Adrenal gland (tissue), 12 donors: Measurements from ENCODE around the gene LFNG. TPM values are rescaled to one million over a fixed set of nuclear protein-coding genes. Genes with fewer than 3 reads are reported as not detected.
A peak's percentile ranks its signal among the peaks of the same experiment; 100 is the strongest.

ENCODE experiments used
- DNase-seq, 7 donors: peaks; one replicate each; pipeline ENCODE4 v3.0.0-alpha.2; 2019 to 2020
- H3K27ac ChIP-seq, 5 donors: fragments of 200-600 bp; sonication (generic) in 4 of 5; 1 replicate in 3 of 5; 2 replicates in 2 of 5; pipeline versions ENCODE4 v1.5.1 to v1.8.0; 2016 to 2020; ENCODE audit warnings: mild to moderate bottlenecking in 1 of 5
- H3K27me3 ChIP-seq: fragments of 200-600 bp; 2 replicates; pipeline ENCODE4 v1.8.0; 2021
- H3K36me3 ChIP-seq, 2 donors: fragments of 200-600 bp; replicated peaks in 1 of 2; 1 replicate in 1 of 2; 2 replicates in 1 of 2; pipeline versions ENCODE4 v1.5.1 to v1.8.0; 2018 to 2022
- H3K4me1 ChIP-seq, 2 donors: fragments of 200-600 bp; replicated peaks in 1 of 2; 1 replicate in 1 of 2; 2 replicates in 1 of 2; pipeline versions ENCODE4 v1.5.1 to v1.8.0; 2018 to 2021
- H3K4me3 ChIP-seq, 4 donors: fragments of 200-600 bp; sonication (generic) in 3 of 4; one replicate each; pipeline ENCODE4 v1.5.1; 2016 to 2018
- H3K9me3 ChIP-seq, 3 donors: fragments of 200-600 bp; sonication (generic) in 1 of 3; replicated peaks in 1 of 3; 1 replicate in 2 of 3; 2 replicates in 1 of 3; pipeline versions ENCODE4 v1.5.1 to v1.8.0; 2016 to 2021
- CTCF ChIP-seq, 6 experiments: fragments of 450-650 bp in 4 of 6; fragments of 200-600 bp in 2 of 6; sonication (generic) in 1 of 6; IDR thresholded peaks; 1 replicate in 5 of 6; 2 replicates in 1 of 6; pipeline versions ENCODE4 v1.5.1 to v1.8.0; 2016 to 2021; ENCODE audit warnings: antibody characterized with exemption in 6 of 6, mild to moderate bottlenecking in 2 of 6, moderate library complexity in 1 of 6
- POLR2A ChIP-seq, 2 donors: fragments of 450-650 bp; IDR thresholded peaks; one replicate each; pipeline ENCODE4 v1.6.1; 2017; ENCODE audit warnings: antibody characterized with exemption in 2 of 2, mild to moderate bottlenecking in 2 of 2, moderate library complexity in 1 of 2
- WGBS, 4 donors: extraction: QIAGEN DNeasy Blood & Tissue Kit in 2 of 4; methylation state at CpG; one replicate each; pipeline versions ENCODE4 v1.1.5 to v1.1.7; 2013 to 2017; 5-methylcytosine and 5-hydroxymethylcytosine counted together
- intact Hi-C, 2 donors: fragments of 100-400 bp; cut with DNase I; formaldehyde crosslinking; loops; one replicate each; pipeline versions ENCODE4 v1.14.1 to v1.15.0; 2022 to 2023
- polyA plus RNA-seq, 3 donors: library from polyadenylated mRNA; stranded (reverse); fragments of 200-250 nt in 2 of 3; fragments of 350-450 nt in 1 of 3; fragmentation: Illumina TruSeq in 1 of 3; extraction: RNeasy Lipid Tissue Mini Kit (QIAGEN cat#74804) in 1 of 3; gene quantifications; one replicate each; pipeline ENCODE4 v1.2.3, GENCODE V29; 2013 to 2014
- total RNA-seq, 9 donors: library from RNA; depleted of rRNA in 4 of 9; stranded (reverse); fragments of >200 nt in 4 of 9; fragments of 120-200 nt in 1 of 9; fragmentation: NEBNext Ultra II Directional in 1 of 9; extraction: Animal tissue kit (Norgen Biotek cat#: 25700) in 1 of 9; gene quantifications; one replicate each; pipeline versions ENCODE4 v1.1.0 to v1.2.4, GENCODE V29; 2013 to 2023
- donor health status: healthy with polysubstance abuse.
- donor health status: Bipolar disorder and iron deficiency.
- donor health status: DM: yes; HTN: yes; CAD: no.
- donor health status: DM: no; HTN: no; CAD: no.
- donor health status: DM: no; HTN: no; CAD: no.
- donor health status: DM: yes; HTN: yes; CAD: no.

The LFNG gene
- total and polyA plus RNA-seq, 12 donors, result 1.4 to 26.1 (median 14.2) TPM

DNA sequence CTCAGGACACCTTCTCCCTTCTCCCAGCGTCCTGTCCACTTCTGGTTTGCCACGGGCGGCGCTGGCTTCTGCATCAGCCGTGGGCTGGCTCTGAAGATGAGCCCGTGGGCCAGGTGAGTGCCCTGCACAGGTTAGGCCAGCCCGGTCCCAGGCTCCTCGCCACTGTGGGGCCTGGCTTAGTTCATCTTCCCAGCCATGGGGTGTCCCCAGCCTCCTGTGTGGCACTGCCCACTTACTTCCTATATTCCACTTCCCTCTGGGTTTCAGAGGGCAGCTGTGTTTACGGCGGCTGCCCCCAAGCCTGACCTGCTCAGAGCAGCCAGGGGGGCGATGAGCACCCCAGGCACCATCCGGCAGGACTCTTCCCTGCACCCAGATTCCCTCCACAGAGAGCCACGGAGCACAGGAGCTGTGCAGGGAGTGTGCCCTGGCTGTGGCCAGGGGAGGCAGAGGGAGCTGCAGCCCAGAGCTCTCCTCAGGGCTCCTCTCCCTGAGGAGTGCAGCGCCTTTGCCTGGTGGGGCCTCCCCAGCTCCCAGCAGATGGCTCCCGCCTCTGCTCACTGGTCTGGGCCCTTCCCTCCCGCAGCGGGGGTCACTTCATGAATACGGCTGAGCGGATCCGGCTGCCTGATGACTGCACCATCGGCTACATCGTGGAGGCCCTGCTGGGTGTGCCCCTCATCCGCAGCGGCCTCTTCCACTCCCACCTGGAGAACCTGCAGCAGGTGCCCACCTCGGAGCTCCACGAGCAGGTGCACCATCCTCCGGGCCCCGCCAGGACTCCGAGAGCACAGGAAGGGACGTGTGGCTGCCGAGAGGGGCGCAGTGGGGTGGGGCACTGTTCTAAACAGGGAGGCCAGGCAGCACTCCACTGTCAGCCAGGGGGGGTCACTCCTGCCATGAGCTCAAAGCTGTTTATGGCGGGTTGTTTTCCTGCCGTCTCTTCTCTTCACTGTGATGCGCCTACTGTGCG lies 6.4 kb downstream of the LFNG start:
- Histone ChIP-seq H3K27ac (no peak overlapping the region), H3K4me1 (peaks cover 58 to 81% of the 10 kb centered on the region in 2 donors), H3K9me3 (no peaks in the 10 kb centered on the region), H3K27me3 (no peaks in the 10 kb centered on the region), H3K36me3 (peaks cover 0 to 23% of the 10 kb centered on the region in 2 donors), H3K4me3 (no peak overlapping the region)
- no peak for DNase-seq
- TF ChIP-seq CTCF (IDR thresholded peaks at IDR 0.05), result no peak
- TF ChIP-seq POLR2A (IDR thresholded peaks at IDR 0.05), result no peak
- intact Hi-C loops, result no loop called here
- WGBS, 4 donors, result 85 to 93% (median 89%) methylated on average over 17 to 36 of the region's 36 CpGs

DNA sequence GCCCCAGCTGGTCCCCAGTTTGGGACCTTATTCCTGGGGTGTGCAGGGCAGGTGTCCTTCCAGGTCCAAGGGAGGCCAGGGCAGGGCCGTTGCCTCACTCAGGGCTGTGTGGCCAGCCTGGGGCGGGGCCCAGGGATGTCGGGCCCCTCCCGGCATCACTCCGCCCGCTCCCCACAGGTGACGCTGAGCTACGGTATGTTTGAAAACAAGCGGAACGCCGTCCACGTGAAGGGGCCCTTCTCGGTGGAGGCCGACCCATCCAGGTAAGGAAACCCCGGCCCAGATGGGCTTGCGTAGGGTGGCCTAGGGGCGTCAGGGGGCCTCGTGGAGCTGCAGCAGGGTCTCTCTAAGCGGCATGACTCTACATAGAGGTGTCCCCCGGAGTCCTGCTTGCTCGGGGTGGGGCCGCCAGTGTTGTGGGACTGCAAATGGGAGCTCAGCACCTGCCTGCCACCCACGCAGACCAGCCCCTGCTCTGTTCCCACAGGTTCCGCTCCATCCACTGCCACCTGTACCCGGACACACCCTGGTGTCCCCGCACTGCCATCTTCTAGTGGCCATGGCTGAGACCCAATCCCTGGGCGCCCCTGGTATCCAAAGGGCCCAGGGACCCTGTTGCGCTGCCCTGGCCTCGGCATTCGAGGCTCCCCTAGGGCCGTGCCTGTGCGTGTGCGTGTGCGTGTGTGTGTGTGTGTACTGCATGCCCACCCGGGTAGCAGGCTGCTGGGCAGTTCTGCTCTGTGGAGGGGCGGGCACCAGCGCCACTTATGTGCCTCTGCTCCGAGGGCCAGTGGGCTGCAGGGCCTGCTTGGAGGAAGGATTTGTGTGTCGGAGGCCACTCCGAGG lies 7.3 kb downstream of the LFNG start:
- no peak overlapping the region for H3K27ac ChIP-seq
- peaks cover 0 to 23% of the 10 kb centered on the region in 2 donors for H3K36me3 ChIP-seq
- H3K4me1 ChIP-seq, result peaks cover 58 to 76% of the 10 kb centered on the region in 2 donors
- H3K9me3 ChIP-seq, result no peaks in the 10 kb centered on the region
- no peak overlapping the region for H3K4me3 ChIP-seq
- TF ChIP-seq CTCF (IDR thresholded peaks at IDR 0.05) (no peak), POLR2A (IDR thresholded peaks at IDR 0.05) (no peak)
- DNase-seq, result no peak
- intact Hi-C loops, result no loop called here
- no peaks in the 10 kb centered on the region for H3K27me3 ChIP-seq
- WGBS, 4 donors, result 87 to 92% (median 90%) methylated on average over 3 to 40 of the region's 40 CpGs

- intact Hi-C loops, result no loop called here
- Histone ChIP-seq H3K4me1 (peaks cover 58 to 67% of the 10 kb centered on the region in 2 donors), H3K9me3 (no peaks in the 10 kb centered on the region), H3K4me3 (no peak overlapping the region), H3K27me3 (no peaks in the 10 kb centered on the region), H3K27ac (peak overlapping the region in 4 of 5 donors; percentile 21 to 95 (median 78)), H3K36me3 (peaks cover 0 to 23% of the 10 kb centered on the region in 2 donors)
- WGBS, 4 donors, result 43 to 63% (median 61%) methylated on average over 9 to 17 of the region's 17 CpGs
- no peak for TF ChIP-seq POLR2A (IDR thresholded peaks at IDR 0.05)
- no peak for TF ChIP-seq CTCF (IDR thresholded peaks at IDR 0.05)
- DNase-seq, result peak in 4 of 7 donors; percentile 63 to 71 (median 66)
Measured at GRCh38 chr7:2527505-2528467, 8.2 kb downstream of the LFNG start.
